Body of pancreas (tissue), 4 donors: ENCODE data around the gene TOMM5.

Source experiments
- CTCF ChIP-seq, 7 experiments: fragments of 450-650 bp in 4 of 7; fragments of 200-600 bp in 3 of 7; sonication (generic) in 3 of 7; IDR thresholded peaks; one replicate each; pipeline ENCODE4 v1.5.1; 2016 to 2019; ENCODE audit warnings: antibody characterized with exemption in 7 of 7
- POLR2A ChIP-seq, 3 donors: fragments of 450-650 bp; IDR thresholded peaks; one replicate each; pipeline ENCODE4 v1.6.1; 2016; ENCODE audit warnings: antibody characterized with exemption in 3 of 3, mild to moderate bottlenecking in 2 of 3

DNA sequence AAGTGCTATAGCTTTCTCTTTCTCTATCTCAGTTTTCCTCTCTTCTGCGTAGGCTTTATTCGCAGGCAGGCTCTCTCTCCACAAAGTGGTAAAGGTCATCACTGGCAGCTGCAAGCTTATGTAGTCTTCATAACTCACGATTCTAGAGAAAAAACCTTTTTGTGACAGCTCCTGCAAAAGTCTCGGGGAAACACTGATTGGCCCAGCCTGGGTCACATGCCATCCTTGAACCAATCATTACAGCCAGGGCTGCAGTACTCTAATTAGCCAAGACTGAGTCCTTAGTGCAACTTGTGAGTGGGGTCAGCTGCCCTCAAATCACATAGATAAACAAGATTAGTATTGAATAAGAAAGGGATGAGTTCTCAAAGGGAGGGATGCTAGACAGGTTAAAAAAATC lies 40.1 kb upstream of the TOMM5 start:
- TF ChIP-seq CTCF (IDR thresholded peaks at IDR 0.05) (no peak), POLR2A (IDR thresholded peaks at IDR 0.05) (no peak)
